ENCODE results near the gene CBL. TPM values are rescaled to one million over a fixed set of nuclear protein-coding genes. Genes with fewer than 3 reads are reported as not detected.

Gene CBL
- total RNA-seq, 1 experiment from 2014 or later: 45.6 TPM

- TF ChIP-seq PRDM15 (CRISPR knock-in tag; IDR thresholded peaks at IDR 0.05) (no peak), KAT7 (CRISPR knock-in tag; IDR thresholded peaks at IDR 0.05; ENCODE audit: borderline replicate concordance) (peak; percentile 74; the same call in 1 of the 2 replicates), NFE2L1 (CRISPR knock-in tag; IDR thresholded peaks at IDR 0.05) (0 out of 2 replicates have a peak, but pooled peaks have one; percentile 59), ATF3 (CRISPR knock-in tag; conservative IDR thresholded peaks at IDR 0.05) (peak; percentile 66; the same call in 1 of the 2 replicates), ZNF423 (CRISPR knock-in tag; IDR thresholded peaks at IDR 0.05) (0 out of 2 replicates have a peak, but pooled peaks have one; percentile 29), MAX (CRISPR knock-in tag; IDR thresholded peaks at IDR 0.05) (peak; percentile 47; the same call in 1 of the 2 replicates), ZNF263 (CRISPR knock-in tag; IDR thresholded peaks at IDR 0.05; ENCODE audit: low read depth) (peak; percentile 55), JUN (CRISPR knock-in tag; IDR thresholded peaks at IDR 0.05) (0 out of 2 replicates have a peak, but pooled peaks have one; percentile 57), IRF2 (CRISPR knock-in tag; IDR thresholded peaks at IDR 0.05; ENCODE audit: borderline replicate concordance, low read depth) (no peak), ZNF317 (CRISPR knock-in tag; IDR thresholded peaks at IDR 0.05; ENCODE audit: borderline replicate concordance, low read depth) (0 out of 2 replicates have a peak, but pooled peaks have one; percentile 46), E2F1 (CRISPR knock-in tag; IDR thresholded peaks at IDR 0.05) (no peak), ZNF416 (CRISPR knock-in tag; IDR thresholded peaks at IDR 0.05) (no peak), ERG (CRISPR knock-in tag; IDR thresholded peaks at IDR 0.05) (0 out of 2 replicates have a peak, but pooled peaks have one; percentile 57), USF2 (CRISPR knock-in tag; IDR thresholded peaks at IDR 0.05) (peak; percentile 52), ZNF671 (CRISPR knock-in tag; IDR thresholded peaks at IDR 0.05) (no peak), TP53 (CRISPR knock-in tag; IDR thresholded peaks at IDR 0.05) (peak; percentile 66; the same call in 1 of the 2 replicates), FOXJ3 (CRISPR knock-in tag; IDR thresholded peaks at IDR 0.05; ENCODE audit: borderline replicate concordance) (no peak), ZNF232 (CRISPR knock-in tag; IDR thresholded peaks at IDR 0.05) (no peak), E2F5 (CRISPR knock-in tag; IDR thresholded peaks at IDR 0.05) (peak; percentile 50; the same call in 1 of the 2 replicates), RORB (CRISPR knock-in tag; IDR thresholded peaks at IDR 0.05) (no peak), PRRX2 (CRISPR knock-in tag; IDR thresholded peaks at IDR 0.05) (0 out of 2 replicates have a peak, but pooled peaks have one; percentile 62), ZBTB43 (CRISPR knock-in tag; IDR thresholded peaks at IDR 0.05) (0 out of 2 replicates have a peak, but pooled peaks have one; percentile 32), JAZF1 (CRISPR knock-in tag; IDR thresholded peaks at IDR 0.05) (no peak), TEAD4 (CRISPR knock-in tag; IDR thresholded peaks at IDR 0.05) (no peak), TEAD1 (CRISPR knock-in tag; IDR thresholded peaks at IDR 0.05) (no peak), FOXP4 (CRISPR knock-in tag; IDR thresholded peaks at IDR 0.05) (no peak), HMGA2 (CRISPR knock-in tag; IDR thresholded peaks at IDR 0.05) (no peak)
These were observed 37.5 kb upstream of the CBL start, which contains the start of gene NLRX1 (continued) for GRCh38 chr11:119168471-119169281.
